ENCODE measurements around the gene OPCML.

OPCML gene

DNA sequence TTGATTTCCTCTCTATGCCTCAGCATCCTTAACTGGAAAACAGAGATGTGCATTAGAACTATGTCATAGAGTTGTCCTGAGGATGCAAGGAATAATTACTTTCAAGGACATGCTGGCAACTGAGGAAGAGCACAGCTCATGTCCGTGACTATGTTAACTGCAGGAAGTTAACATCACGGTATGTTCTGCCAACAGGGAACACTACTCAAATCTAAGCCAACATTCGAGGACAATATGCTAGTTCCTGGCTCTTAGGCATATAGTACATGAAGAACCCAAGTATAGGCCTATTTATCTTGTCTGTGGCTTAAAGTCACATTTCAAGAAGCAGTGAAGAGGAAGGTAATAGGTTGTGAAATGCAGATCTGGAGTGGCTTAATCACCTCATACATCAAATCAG is 1032.6 kb downstream of the OPCML start:
- no peaks in the 10 kb centered on the region for H4K20me1 ChIP-seq (ENCODE audit: insufficient read depth, low read length)
- no peak overlapping the region for H3K27ac ChIP-seq (ENCODE audit: low read depth, low read length, poor library complexity, severe bottlenecking)
- H3K4me3 ChIP-seq (ENCODE audit: low read depth, low read length, poor library complexity, severe bottlenecking): no peak overlapping the region
- H3F3A ChIP-seq (ENCODE audit: insufficient read depth, low read length): no peaks in the 10 kb centered on the region
- H3K4me2 ChIP-seq (ENCODE audit: low read length): no peak overlapping the region
- no peaks in the 10 kb centered on the region for H3K9me3 ChIP-seq (ENCODE audit: low read length)
- no peaks in the 10 kb centered on the region for H3K79me2 ChIP-seq (ENCODE audit: insufficient read depth, low read length)
- H2AFZ ChIP-seq (ENCODE audit: low read length): no peak overlapping the region
- no peaks in the 10 kb centered on the region for H3K36me3 ChIP-seq (ENCODE audit: insufficient read depth, low read length)
- H3K27me3 ChIP-seq (ENCODE audit: insufficient read depth, low read length): no peaks in the 10 kb centered on the region
- no peaks in the 10 kb centered on the region for H3K9me2 ChIP-seq (ENCODE audit: low read depth, low read length)
- H3K4me1 ChIP-seq (ENCODE audit: insufficient read depth, low read length, severe bottlenecking): no peaks in the 10 kb centered on the region
- TF ChIP-seq, protein P1, sequence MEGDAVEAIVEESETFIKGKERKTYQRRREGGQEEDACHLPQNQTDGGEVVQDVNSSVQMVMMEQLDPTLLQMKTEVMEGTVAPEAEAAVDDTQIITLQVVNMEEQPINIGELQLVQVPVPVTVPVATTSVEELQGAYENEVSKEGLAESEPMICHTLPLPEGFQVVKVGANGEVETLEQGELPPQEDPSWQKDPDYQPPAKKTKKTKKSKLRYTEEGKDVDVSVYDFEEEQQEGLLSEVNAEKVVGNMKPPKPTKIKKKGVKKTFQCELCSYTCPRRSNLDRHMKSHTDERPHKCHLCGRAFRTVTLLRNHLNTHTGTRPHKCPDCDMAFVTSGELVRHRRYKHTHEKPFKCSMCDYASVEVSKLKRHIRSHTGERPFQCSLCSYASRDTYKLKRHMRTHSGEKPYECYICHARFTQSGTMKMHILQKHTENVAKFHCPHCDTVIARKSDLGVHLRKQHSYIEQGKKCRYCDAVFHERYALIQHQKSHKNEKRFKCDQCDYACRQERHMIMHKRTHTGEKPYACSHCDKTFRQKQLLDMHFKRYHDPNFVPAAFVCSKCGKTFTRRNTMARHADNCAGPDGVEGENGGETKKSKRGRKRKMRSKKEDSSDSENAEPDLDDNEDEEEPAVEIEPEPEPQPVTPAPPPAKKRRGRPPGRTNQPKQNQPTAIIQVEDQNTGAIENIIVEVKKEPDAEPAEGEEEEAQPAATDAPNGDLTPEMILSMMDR (IDR thresholded peaks at IDR 0.05; ENCODE audit: low read length): no peak
- TF ChIP-seq EZH2 (IDR thresholded peaks at IDR 0.05; ENCODE audit: borderline replicate concordance, low read length): no peak
- H3K9ac ChIP-seq (ENCODE audit: low read length): no peak overlapping the region

DNA sequence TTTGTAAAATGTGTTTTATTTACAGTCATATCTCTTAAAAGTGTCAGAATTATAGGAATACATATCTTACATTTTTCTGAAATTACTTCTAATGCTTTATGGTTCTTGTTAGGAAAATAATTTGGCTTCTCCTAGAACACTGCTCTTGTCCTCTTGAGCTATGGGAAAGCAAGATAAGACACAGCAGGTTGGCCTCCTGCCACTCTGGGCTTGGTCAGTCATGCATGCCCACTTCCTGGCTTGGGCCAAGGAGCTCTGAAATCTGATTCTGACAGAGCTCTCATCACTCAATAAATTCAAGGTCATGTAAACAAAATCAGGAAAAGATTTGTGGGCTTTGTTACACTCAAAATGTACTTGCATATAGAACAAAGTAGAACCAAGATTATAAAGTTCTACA is 1036.0 kb downstream of the OPCML start:
- H3K4me3 ChIP-seq (ENCODE audit: low read depth, low read length, poor library complexity, severe bottlenecking): no peak overlapping the region
- H3K27ac ChIP-seq (ENCODE audit: low read depth, low read length, poor library complexity, severe bottlenecking): no peak overlapping the region
- no peak overlapping the region for H3K9ac ChIP-seq (ENCODE audit: low read length)
- no peaks in the 10 kb centered on the region for H4K20me1 ChIP-seq (ENCODE audit: insufficient read depth, low read length)
- no peaks in the 10 kb centered on the region for H3K36me3 ChIP-seq (ENCODE audit: insufficient read depth, low read length)
- H3F3A ChIP-seq (ENCODE audit: insufficient read depth, low read length): no peaks in the 10 kb centered on the region
- H3K79me2 ChIP-seq (ENCODE audit: insufficient read depth, low read length): no peaks in the 10 kb centered on the region
- no peaks in the 10 kb centered on the region for H3K9me2 ChIP-seq (ENCODE audit: low read depth, low read length)
- H3K27me3 ChIP-seq (ENCODE audit: insufficient read depth, low read length): no peaks in the 10 kb centered on the region
- no peaks in the 10 kb centered on the region for H3K4me1 ChIP-seq (ENCODE audit: insufficient read depth, low read length, severe bottlenecking)
- TF ChIP-seq, protein P1 (IDR thresholded peaks at IDR 0.05; ENCODE audit: low read length): no peak
- TF ChIP-seq EZH2 (IDR thresholded peaks at IDR 0.05; ENCODE audit: borderline replicate concordance, low read length): no peak
- H3K9me3 ChIP-seq (ENCODE audit: low read length): no peaks in the 10 kb centered on the region
- H3K4me2 ChIP-seq (ENCODE audit: low read length): no peak overlapping the region
- H2AFZ ChIP-seq (ENCODE audit: low read length): no peak overlapping the region

DNA sequence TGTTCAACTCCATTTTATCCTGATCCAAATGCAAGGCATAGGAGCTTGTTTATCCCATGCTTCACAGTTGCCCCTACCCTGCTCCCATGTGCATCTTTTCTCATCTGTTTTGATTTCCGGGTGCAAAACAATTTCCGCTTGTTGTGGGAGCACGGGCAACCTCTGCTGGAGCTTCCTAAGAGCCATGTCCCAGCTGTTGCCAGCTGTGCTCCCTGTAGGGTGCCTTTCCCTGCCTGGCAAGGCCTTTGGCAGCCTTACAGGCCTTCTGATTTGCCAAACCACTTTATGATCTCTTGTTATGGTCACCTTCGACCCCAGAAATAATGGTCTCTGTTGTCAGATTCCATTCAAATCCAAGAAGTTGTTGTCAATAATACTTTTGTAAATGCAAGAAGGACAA is 1038.5 kb downstream of the OPCML start:
- Histone ChIP-seq H3K79me2 (ENCODE audit: insufficient read depth, low read length) (no peaks in the 10 kb centered on the region), H3K4me2 (ENCODE audit: low read length) (no peak overlapping the region), H3K27me3 (ENCODE audit: insufficient read depth, low read length) (no peaks in the 10 kb centered on the region), H4K20me1 (ENCODE audit: insufficient read depth, low read length) (no peaks in the 10 kb centered on the region), H2AFZ (ENCODE audit: low read length) (no peak overlapping the region), H3K4me1 (ENCODE audit: insufficient read depth, low read length, severe bottlenecking) (no peaks in the 10 kb centered on the region), H3F3A (ENCODE audit: insufficient read depth, low read length) (no peaks in the 10 kb centered on the region), H3K4me3 (ENCODE audit: low read depth, low read length, poor library complexity, severe bottlenecking) (no peak overlapping the region), H3K27ac (ENCODE audit: low read depth, low read length, poor library complexity, severe bottlenecking) (no peak overlapping the region), H3K9me3 (ENCODE audit: low read length) (no peaks in the 10 kb centered on the region), H3K9ac (ENCODE audit: low read length) (no peak overlapping the region), H3K36me3 (ENCODE audit: insufficient read depth, low read length) (no peaks in the 10 kb centered on the region), H3K9me2 (ENCODE audit: low read depth, low read length) (no peaks in the 10 kb centered on the region)
- TF ChIP-seq EZH2 (IDR thresholded peaks at IDR 0.05; ENCODE audit: borderline replicate concordance, low read length): no peak
- TF ChIP-seq, protein P1 (IDR thresholded peaks at IDR 0.05; ENCODE audit: low read length): no peak

Measured in OCI-LY1 (cell line).